CD4-positive, alpha-beta T cell (primary cell): ENCODE measurements around the gene PLXDC2. TPM values are rescaled to one million over a fixed set of nuclear protein-coding genes. Genes with fewer than 3 reads are reported as not detected.

ENCODE experiments used
- ATAC-seq: fragments of 200-7000 bp; cut with Tn5 transposase; one replicate; pipeline ENCODE4 v1.10.0; 2022; ENCODE audit warnings: mild to moderate bottlenecking; ENCODE audit not compliant: poor library complexity
- CTCF ChIA-PET: fragments of 350-600 bp; sonication (Branson Sonifier 250); formaldehyde crosslinking; loops from one replicate; lab custom pipeline; 2021; ENCODE audit warnings: antibody characterized with exemption, inconsistent platforms; lab: Charles Lee
- POLR2A ChIA-PET: fragments of 350-600 bp; sonication (Branson Sonifier 250); formaldehyde crosslinking; loops from one replicate; lab custom pipeline; 2021; ENCODE audit warnings: antibody characterized with exemption, inconsistent platforms; lab: Charles Lee
- DNase-seq, 14 experiments: peaks; one replicate each; pipeline ENCODE4 v3.0.0-alpha.2; 2013 to 2020; ENCODE audit warnings: mixed read lengths in 2 of 14
- H3K27ac ChIP-seq, 2 donors: one replicate each; pipeline versions ENCODE4 v1.5.1 to v1.7.0; 2013; ENCODE audit warnings: low read length in 2 of 2, low read depth in 1 of 2, mild to moderate bottlenecking in 1 of 2
- H3K27me3 ChIP-seq, 2 experiments: 1 replicate in 1 of 2; 2 replicates in 1 of 2; pipeline versions ENCODE4 v1.6.1 to v1.7.0; 2013; ENCODE audit warnings: low read length in 2 of 2, control low read depth in 1 of 2, mild to moderate bottlenecking in 1 of 2, moderate library complexity in 1 of 2; ENCODE audit not compliant: insufficient read depth in 2 of 2, control insufficient read depth in 1 of 2
- H3K36me3 ChIP-seq: one replicate; pipeline ENCODE4 v1.6.1; 2013; ENCODE audit warnings: low read length, control low read depth; ENCODE audit not compliant: insufficient read depth
- H3K4me1 ChIP-seq: one replicate; pipeline ENCODE4 v1.6.1; 2013; ENCODE audit warnings: low read length, control low read depth; ENCODE audit not compliant: insufficient read depth
- H3K4me3 ChIP-seq: one replicate; pipeline ENCODE4 v1.5.1; 2013; ENCODE audit warnings: mild to moderate bottlenecking, low read length, moderate library complexity
- H3K9me3 ChIP-seq, 2 experiments: 1 replicate in 1 of 2; 2 replicates in 1 of 2; pipeline versions ENCODE4 v1.6.1 to v1.7.0; 2013; ENCODE audit warnings: low read length in 2 of 2, mild to moderate bottlenecking in 2 of 2, control low read depth in 1 of 2, moderate library complexity in 1 of 2; ENCODE audit not compliant: control insufficient read depth in 1 of 2, insufficient read depth in 1 of 2
- H3K27ac Mint-ChIP-seq: one replicate; pipeline ENCODE4 v1.8.0; 2020; ENCODE audit warnings: mixed read lengths
- H3K27me3 Mint-ChIP-seq: one replicate; pipeline ENCODE4 v1.8.0; 2021; ENCODE audit warnings: mixed read lengths
- H3K36me3 Mint-ChIP-seq: one replicate; pipeline ENCODE4 v1.8.0; 2021; ENCODE audit warnings: low read depth, mixed read lengths
- H3K4me1 Mint-ChIP-seq: one replicate; pipeline ENCODE4 v1.8.0; 2021; ENCODE audit warnings: low read depth, mixed read lengths
- H3K4me3 Mint-ChIP-seq: one replicate; pipeline ENCODE4 v1.8.0; 2020; ENCODE audit warnings: mild to moderate bottlenecking, mixed read lengths
- H3K9me3 Mint-ChIP-seq: one replicate; pipeline ENCODE4 v1.8.0; 2020; ENCODE audit warnings: mixed read lengths
- CTCF ChIP-seq: fragments of 200-600 bp; IDR thresholded peaks from one replicate; pipeline ENCODE4 v1.8.0; 2022; ENCODE audit warnings: antibody characterized with exemption, mild to moderate bottlenecking
- intact Hi-C, 2 experiments: fragments of 100-400 bp; cut with DNase I in 1 of 2; cut with micrococcal nuclease in 1 of 2; formaldehyde crosslinking; loops; one replicate each; pipeline versions ENCODE4 v1.15.1 to v1.9.0; 2023 to 2025; cut with DNase I, micrococcal nuclease
- total RNA-seq, 174 experiments: library from RNA in 2 of 174; stranded (reverse) in 2 of 174; gene quantifications; one replicate each; pipeline ENCODE4 v1.2.3 and lab custom pipeline; 2021 to 2026

The PLXDC2 gene
- total RNA-seq, 2 experiments from 2014 or later, result 0.41 to 0.61 TPM

GRCh38 chr10:20017961-20018360 lies 201.7 kb downstream of the PLXDC2 start:
- no peaks in the 10 kb centered on the region for H3K27me3 ChIP-seq

GRCh38 chr10:20020677-20021076 lies 204.4 kb downstream of the PLXDC2 start:
- intact Hi-C loops, result no loop called here
- H3K27me3 Mint-ChIP-seq, result no peaks in the 10 kb centered on the region
- DNase-seq (no peak), ATAC-seq (no peak)
- H3K36me3 Mint-ChIP-seq, result no peaks in the 10 kb centered on the region
- Histone ChIP-seq H3K36me3 (no peaks in the 10 kb centered on the region), H3K4me1 (no peaks in the 10 kb centered on the region), H3K9me3 (no peaks in the 10 kb centered on the region), H3K27ac (no peak overlapping the region), H3K27me3 (no peaks in the 10 kb centered on the region), H3K4me3 (no peak overlapping the region)
- ChIA-PET POLR2A (no interaction called here), CTCF (no interaction called here)
- no peak for TF ChIP-seq CTCF
- peaks cover 7% of the 10 kb centered on the region for H3K9me3 Mint-ChIP-seq
- no peak overlapping the region for H3K4me3 Mint-ChIP-seq
- no peaks in the 10 kb centered on the region for H3K4me1 Mint-ChIP-seq
- no peak overlapping the region for H3K27ac Mint-ChIP-seq

More at GRCh38 chr10:20017961-20018360, 201.7 kb downstream of the PLXDC2 start:
- H3K4me3 Mint-ChIP-seq, result no peak overlapping the region
- H3K4me1 Mint-ChIP-seq, result no peaks in the 10 kb centered on the region
- no peak overlapping the region for H3K27ac Mint-ChIP-seq
- H3K27me3 Mint-ChIP-seq, result no peaks in the 10 kb centered on the region
- Histone ChIP-seq H3K27ac (no peak overlapping the region), H3K4me1 (no peaks in the 10 kb centered on the region), H3K36me3 (no peaks in the 10 kb centered on the region), H3K4me3 (no peak overlapping the region), H3K9me3 (peaks cover 0 to 3% of the 10 kb centered on the region in 2 experiments)
- CTCF ChIA-PET, result no interaction called here
- H3K36me3 Mint-ChIP-seq, result no peaks in the 10 kb centered on the region
- DNase-seq (no peak), ATAC-seq (no peak)
- intact Hi-C loops, result no loop called here
- H3K9me3 Mint-ChIP-seq, result peaks cover 5% of the 10 kb centered on the region
- no peak for TF ChIP-seq CTCF
- POLR2A ChIA-PET, result no interaction called here

GRCh38 chr10:20029523-20029922 lies 213.3 kb downstream of the PLXDC2 start:
- ChIA-PET CTCF (no interaction called here), POLR2A (no interaction called here)
- ATAC-seq, result no peak
- no peak overlapping the region for H3K4me3 Mint-ChIP-seq
- no peaks in the 10 kb centered on the region for H3K27me3 ChIP-seq
- TF ChIP-seq CTCF, result no peak
- H3K36me3 Mint-ChIP-seq, result no peaks in the 10 kb centered on the region
- no peaks in the 10 kb centered on the region for H3K27me3 Mint-ChIP-seq
- no peak overlapping the region for H3K27ac Mint-ChIP-seq
- H3K4me1 Mint-ChIP-seq, result no peaks in the 10 kb centered on the region
- no peaks in the 10 kb centered on the region for H3K36me3 ChIP-seq
- DNase-seq, result no peak
- no peaks in the 10 kb centered on the region for H3K9me3 ChIP-seq
- H3K27ac ChIP-seq, result no peak overlapping the region
- no peaks in the 10 kb centered on the region for H3K4me1 ChIP-seq
- intact Hi-C loops, result no loop called here
- H3K4me3 ChIP-seq, result no peak overlapping the region
- peaks cover 2% of the 10 kb centered on the region for H3K9me3 Mint-ChIP-seq
